Endodermal cell (in vitro differentiated cells): ENCODE data around the gene AFF2. TPM values are rescaled to one million over a fixed set of nuclear protein-coding genes. Genes with fewer than 3 reads are reported as not detected.

Source experiments
- DNase-seq: peaks from one replicate; pipeline ENCODE4 v3.0.0-alpha.2; 2017
- H3K27ac ChIP-seq: 2 replicates; pipeline ENCODE4 v1.5.1; 2013; ENCODE audit warnings: mild to moderate bottlenecking, low read depth, low read length, moderate library complexity
- H3K27me3 ChIP-seq: 2 replicates; pipeline ENCODE4 v1.6.1; 2013; ENCODE audit warnings: mild to moderate bottlenecking, low read length, moderate library complexity; ENCODE audit not compliant: insufficient read depth, control insufficient read depth, poor library complexity, severe bottlenecking
- H3K36me3 ChIP-seq: 2 replicates; pipeline ENCODE4 v1.7.0; 2013; ENCODE audit warnings: mild to moderate bottlenecking, low read length, moderate library complexity; ENCODE audit not compliant: control insufficient read depth, insufficient read depth
- H3K4me1 ChIP-seq: one replicate; pipeline ENCODE4 v1.7.0; 2013; ENCODE audit warnings: low read length; ENCODE audit not compliant: control insufficient read depth, insufficient read depth
- H3K4me3 ChIP-seq: 2 replicates; pipeline ENCODE4 v1.5.1; 2013; ENCODE audit warnings: mild to moderate bottlenecking, low read length, moderate library complexity
- H3K9ac ChIP-seq: 2 replicates; pipeline ENCODE4 v1.6.1; 2013; ENCODE audit warnings: mild to moderate bottlenecking, low read length, moderate library complexity; ENCODE audit not compliant: poor library complexity, severe bottlenecking; ENCODE audit errors: extremely low read depth
- H3K9me3 ChIP-seq: 2 replicates; pipeline ENCODE4 v1.6.1; 2013; ENCODE audit warnings: mild to moderate bottlenecking, low read length, moderate library complexity; ENCODE audit not compliant: control insufficient read depth
- H3K27ac Mint-ChIP-seq: 2 replicates; pipeline ENCODE4 v1.8.0; 2020; ENCODE audit warnings: mixed read lengths
- H3K27me3 Mint-ChIP-seq: 2 replicates; pipeline ENCODE4 v1.8.0; 2021; ENCODE audit warnings: mild to moderate bottlenecking, mixed read lengths; ENCODE audit not compliant: insufficient read depth
- H3K36me3 Mint-ChIP-seq: 2 replicates; pipeline ENCODE4 v1.8.0; 2020; ENCODE audit warnings: low read depth, mixed read lengths
- H3K4me1 Mint-ChIP-seq: 2 replicates; pipeline ENCODE4 v1.8.0; 2020; ENCODE audit warnings: mixed read lengths
- H3K4me3 Mint-ChIP-seq: 2 replicates; pipeline ENCODE4 v1.8.0; 2020; ENCODE audit warnings: mild to moderate bottlenecking, moderate library complexity, mixed read lengths
- H3K9me3 Mint-ChIP-seq: 2 replicates; pipeline ENCODE4 v1.8.0; 2020; ENCODE audit warnings: mild to moderate bottlenecking, mixed read lengths
- WGBS, 2 experiments: methylation state at CpG; one replicate each; pipeline versions ENCODE4 v1.1.5 to v1.1.7; 2013; ENCODE audit warnings: missing lambda C conversion rate in 2 of 2, mixed read lengths in 1 of 2; ENCODE audit not compliant: insufficient coverage in 1 of 2, insufficient read length in 1 of 2; 5-methylcytosine and 5-hydroxymethylcytosine counted together
- total RNA-seq, 2 donors: library from RNA; stranded (reverse); fragmentation: NEBNext Ultra II Directional in 1 of 2; extraction: Animal tissue kit (Norgen Biotek cat#: 25700) in 1 of 2; gene quantifications; 2 replicates in 1 of 2; 3 replicates in 1 of 2; pipeline ENCODE4 v1.2.1, GENCODE V29; 2021
- TF ChIP-seq, protein P1 (sequence below): fragments of 200-600 bp; sonication (generic); conservative IDR thresholded peaks from 2 replicates; pipeline ENCODE4 v1.5.0; 2021; ENCODE audit warnings: antibody characterized with exemption, mild to moderate bottlenecking

AFF2 gene
- total RNA-seq, 2 donors from 2014 or later, result 3.7 to 5.6 TPM

DNA sequence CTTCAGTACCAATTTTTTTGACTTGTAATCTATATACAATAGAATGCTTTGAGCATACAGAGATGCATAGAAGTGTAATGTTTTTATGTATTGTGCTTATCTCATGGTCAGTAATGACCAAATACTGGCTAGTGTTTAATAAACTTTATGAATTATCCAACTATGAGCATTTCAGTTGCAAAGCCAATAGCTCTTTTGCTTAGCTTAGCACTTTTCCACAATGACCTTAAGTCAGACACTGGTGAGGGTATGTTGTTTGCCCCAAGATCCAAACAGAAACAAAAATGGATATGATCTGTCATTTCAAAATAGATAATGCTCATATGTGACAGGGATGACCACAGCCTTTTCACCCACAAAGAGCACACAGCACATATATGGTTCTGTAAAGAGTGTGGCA lies 393.0 kb downstream of the AFF2 start:
- Histone ChIP-seq H3K4me3 (no peak overlapping the region), H3K27me3 (no peaks in the 10 kb centered on the region), H3K9ac (no peak overlapping the region), H3K4me1 (no peaks in the 10 kb centered on the region), H3K27ac (no peak overlapping the region), H3K36me3 (no peaks in the 10 kb centered on the region), H3K9me3 (no peaks in the 10 kb centered on the region)
- no peak for DNase-seq
- Mint-ChIP-seq H3K27me3 (no peaks in the 10 kb centered on the region), H3K9me3 (peaks cover 31% of the 10 kb centered on the region), H3K27ac (no peak overlapping the region), H3K36me3 (no peaks in the 10 kb centered on the region), H3K4me1 (no peaks in the 10 kb centered on the region), H3K4me3 (no peak overlapping the region)
- TF ChIP-seq, protein P1, sequence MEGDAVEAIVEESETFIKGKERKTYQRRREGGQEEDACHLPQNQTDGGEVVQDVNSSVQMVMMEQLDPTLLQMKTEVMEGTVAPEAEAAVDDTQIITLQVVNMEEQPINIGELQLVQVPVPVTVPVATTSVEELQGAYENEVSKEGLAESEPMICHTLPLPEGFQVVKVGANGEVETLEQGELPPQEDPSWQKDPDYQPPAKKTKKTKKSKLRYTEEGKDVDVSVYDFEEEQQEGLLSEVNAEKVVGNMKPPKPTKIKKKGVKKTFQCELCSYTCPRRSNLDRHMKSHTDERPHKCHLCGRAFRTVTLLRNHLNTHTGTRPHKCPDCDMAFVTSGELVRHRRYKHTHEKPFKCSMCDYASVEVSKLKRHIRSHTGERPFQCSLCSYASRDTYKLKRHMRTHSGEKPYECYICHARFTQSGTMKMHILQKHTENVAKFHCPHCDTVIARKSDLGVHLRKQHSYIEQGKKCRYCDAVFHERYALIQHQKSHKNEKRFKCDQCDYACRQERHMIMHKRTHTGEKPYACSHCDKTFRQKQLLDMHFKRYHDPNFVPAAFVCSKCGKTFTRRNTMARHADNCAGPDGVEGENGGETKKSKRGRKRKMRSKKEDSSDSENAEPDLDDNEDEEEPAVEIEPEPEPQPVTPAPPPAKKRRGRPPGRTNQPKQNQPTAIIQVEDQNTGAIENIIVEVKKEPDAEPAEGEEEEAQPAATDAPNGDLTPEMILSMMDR, result no peak

DNA sequence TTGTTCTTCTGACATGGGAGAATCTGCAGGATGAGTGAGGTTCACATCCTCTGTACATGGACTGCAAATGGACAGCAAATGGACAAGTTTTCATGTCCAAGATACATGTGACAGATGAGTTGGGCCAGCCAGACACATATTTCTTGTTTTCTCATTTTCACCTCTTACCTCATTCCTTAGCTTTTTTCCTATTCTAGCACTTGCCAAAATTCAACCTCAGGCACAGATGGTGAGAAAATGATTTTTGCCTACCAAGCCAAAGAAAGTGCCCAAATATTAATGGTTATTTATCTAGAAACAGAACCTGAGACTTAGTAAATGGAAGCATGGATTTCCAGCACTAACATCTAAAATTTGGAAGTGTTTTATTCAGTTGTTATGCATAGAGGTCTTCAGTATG lies 402.2 kb downstream of the AFF2 start:
- H3K27me3 ChIP-seq, result no peaks in the 10 kb centered on the region
- Mint-ChIP-seq H3K9me3 (peaks cover 47% of the 10 kb centered on the region), H3K4me3 (no peak overlapping the region), H3K27me3 (no peaks in the 10 kb centered on the region), H3K36me3 (peaks cover 3% of the 10 kb centered on the region), H3K27ac (no peak overlapping the region), H3K4me1 (no peaks in the 10 kb centered on the region)
- H3K9me3 ChIP-seq, result no peaks in the 10 kb centered on the region
- H3K36me3 ChIP-seq, result no peaks in the 10 kb centered on the region
- no peak overlapping the region for H3K9ac ChIP-seq
- H3K4me3 ChIP-seq, result no peak overlapping the region
- DNase-seq, result no peak
- no peak overlapping the region for H3K27ac ChIP-seq
- no peaks in the 10 kb centered on the region for H3K4me1 ChIP-seq
- TF ChIP-seq, protein P1, result no peak

DNA sequence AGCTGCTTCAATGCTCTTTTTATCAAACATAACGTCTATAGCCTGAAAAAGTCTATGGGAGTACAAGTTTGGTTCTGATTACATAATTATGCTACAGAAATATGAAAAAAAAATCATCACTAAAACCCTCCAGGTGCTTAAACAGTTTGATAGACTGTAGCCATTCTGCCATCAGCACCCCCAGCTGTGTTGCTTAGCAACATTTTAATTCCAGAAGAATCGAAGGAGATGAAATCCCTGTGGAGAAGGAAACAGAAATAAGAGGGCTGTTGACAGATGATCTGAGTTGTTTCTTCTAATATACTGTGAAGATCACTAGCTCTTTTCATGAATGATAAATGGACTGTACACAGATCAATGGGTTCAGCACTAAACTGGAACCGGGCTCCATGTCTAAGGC lies 402.8 kb downstream of the AFF2 start:
- WGBS, 2 experiments, result 60 to 89% methylated on average over 1 to 2 of the region's 3 CpGs
- no peak overlapping the region for H3K27ac Mint-ChIP-seq
- H3K36me3 Mint-ChIP-seq, result peaks cover 3% of the 10 kb centered on the region
- TF ChIP-seq, protein P1, result no peak
- no peaks in the 10 kb centered on the region for H3K27me3 Mint-ChIP-seq
- no peak overlapping the region for H3K27ac ChIP-seq
- H3K4me3 ChIP-seq, result no peak overlapping the region
- no peaks in the 10 kb centered on the region for H3K36me3 ChIP-seq
- DNase-seq, result no peak
- H3K4me3 Mint-ChIP-seq, result no peak overlapping the region
- H3K9ac ChIP-seq, result no peak overlapping the region
- no peaks in the 10 kb centered on the region for H3K4me1 Mint-ChIP-seq
- H3K4me1 ChIP-seq, result no peaks in the 10 kb centered on the region
- no peaks in the 10 kb centered on the region for H3K27me3 ChIP-seq
- H3K9me3 ChIP-seq, result no peaks in the 10 kb centered on the region
- peaks cover 53% of the 10 kb centered on the region for H3K9me3 Mint-ChIP-seq
